GM18870 (cell line): ENCODE data around the gene OSBPL8.

Experiments
- ATAC-seq: cut with Tn5 transposase; IDR thresholded peaks from one replicate; pipeline ENCODE4 v1.9.1; 2021; ENCODE audit warnings: moderate library complexity; ENCODE audit not compliant: unreplicated experiment

OSBPL8 gene

GRCh38 chr12:76559400-76560085 lies at the start of gene OSBPL8:
OSBPL8 (minus strand) TSS chr12:76559771; CDS start chr12:76487551, 72,220 bp downstream.
- peak; percentile 59 for ATAC-seq

DNA sequence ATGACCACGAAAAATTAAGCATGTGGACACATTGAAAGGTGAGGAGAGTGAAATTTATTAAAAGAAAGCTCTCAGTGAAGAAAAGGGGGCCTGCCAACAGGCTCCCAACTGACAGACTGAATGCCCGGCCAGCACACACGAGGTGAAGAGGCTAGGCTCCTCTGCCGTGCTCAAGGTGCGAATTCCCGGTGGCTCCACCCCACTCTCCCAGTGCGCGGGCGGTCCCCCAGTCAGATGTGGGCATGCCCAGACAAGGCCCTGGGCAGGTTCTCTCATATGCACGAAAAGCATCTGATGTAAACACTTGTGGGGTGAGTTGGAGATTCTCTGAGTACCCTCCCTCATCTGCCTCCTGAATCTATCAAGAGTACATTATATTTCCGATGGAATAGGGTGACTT lies 48.5 kb upstream of the OSBPL8 start:
- no peak for ATAC-seq

DNA sequence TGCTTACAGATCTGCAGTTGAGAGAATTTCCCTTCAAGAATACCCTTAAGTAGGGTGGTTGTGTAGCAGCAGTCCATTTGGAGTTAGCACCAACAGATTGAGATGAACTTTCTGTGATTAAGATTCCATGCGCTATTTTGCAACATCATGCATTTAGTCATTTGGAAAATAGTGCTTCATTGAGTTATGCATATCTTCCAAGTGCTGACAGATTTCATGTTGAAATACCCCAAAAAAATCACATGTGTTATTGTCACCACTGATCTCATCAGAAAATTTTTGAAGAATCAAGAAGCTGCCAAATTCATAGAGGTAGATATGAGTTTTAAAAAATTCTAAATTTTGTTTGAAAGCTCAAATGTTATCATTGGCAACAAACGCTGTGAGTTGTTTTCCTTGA lies 35.5 kb upstream of the OSBPL8 start:
- ATAC-seq: no peak

- no peak for ATAC-seq
Measured at GRCh38 chr12:76591476-76591875, 31.9 kb upstream of the OSBPL8 start.

GRCh38 chr12:76590131-76590530 lies 30.6 kb upstream of the OSBPL8 start:
- ATAC-seq: no peak

DNA sequence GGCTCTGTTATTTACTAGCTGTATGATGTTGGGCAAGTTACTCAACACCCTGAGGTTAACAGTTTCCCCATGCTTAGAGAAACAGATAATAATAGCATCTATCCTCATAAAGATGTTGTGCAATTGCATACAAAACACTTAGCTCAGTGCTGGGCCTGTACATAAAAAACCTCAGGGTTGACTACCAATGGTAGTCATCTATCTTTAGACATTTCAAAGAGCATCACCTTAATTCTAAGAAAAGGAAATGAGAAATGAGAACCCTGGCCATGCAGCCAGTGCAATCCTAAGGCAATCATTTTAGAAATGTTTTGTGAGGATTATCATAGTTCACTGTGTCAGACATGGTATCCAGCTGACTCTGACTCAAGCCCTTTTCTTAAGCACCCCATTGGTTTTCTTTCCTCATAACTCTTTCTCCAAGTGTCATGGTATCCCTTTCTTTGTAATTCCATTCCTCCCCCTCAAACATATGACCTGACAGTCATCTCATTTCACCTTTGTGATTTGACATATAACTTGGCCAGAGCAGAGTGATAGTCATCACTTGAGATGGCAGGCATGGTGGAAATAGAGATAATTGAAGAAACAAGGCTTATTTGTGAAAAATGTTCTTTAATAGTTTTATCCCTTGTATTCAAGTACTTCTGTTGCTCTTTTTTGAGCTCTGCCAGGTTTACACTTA lies 29.5 kb upstream of the OSBPL8 start:
- ATAC-seq: no peak

DNA sequence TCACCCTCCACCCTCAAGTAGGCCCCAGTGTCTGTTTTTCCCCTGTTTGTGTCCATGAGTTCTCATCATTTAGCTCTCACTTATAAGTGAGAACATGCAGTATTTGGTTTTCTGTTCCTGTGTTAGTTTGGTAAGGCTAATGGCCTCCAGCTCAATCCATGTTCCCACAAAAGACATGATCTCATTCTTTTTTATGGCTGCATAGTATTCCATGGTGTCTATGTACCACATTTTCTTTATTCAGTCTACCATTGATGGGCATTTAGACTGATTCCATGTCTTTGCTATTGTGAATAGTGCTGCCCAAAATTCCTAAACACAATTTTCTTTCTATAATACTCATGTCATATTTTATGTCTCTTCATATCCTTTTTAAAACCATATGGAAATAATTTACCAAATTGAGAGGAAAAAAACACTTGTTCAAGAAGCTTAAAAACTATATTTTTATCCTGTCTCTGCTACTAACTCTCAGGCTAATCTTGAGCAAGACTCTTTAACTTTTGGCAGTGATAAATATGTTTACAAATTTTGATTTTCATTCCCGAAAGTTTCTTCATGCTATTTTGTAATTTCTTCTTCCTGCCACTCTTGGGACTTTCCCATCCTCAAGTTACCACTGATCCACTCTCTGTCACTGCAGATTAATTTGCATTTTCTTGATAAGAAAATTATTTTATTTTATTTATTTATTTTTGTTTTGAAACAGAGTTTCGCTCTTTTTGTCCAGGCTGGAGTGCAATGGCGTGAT lies 28.0 kb upstream of the OSBPL8 start:
- no peak for ATAC-seq

DNA sequence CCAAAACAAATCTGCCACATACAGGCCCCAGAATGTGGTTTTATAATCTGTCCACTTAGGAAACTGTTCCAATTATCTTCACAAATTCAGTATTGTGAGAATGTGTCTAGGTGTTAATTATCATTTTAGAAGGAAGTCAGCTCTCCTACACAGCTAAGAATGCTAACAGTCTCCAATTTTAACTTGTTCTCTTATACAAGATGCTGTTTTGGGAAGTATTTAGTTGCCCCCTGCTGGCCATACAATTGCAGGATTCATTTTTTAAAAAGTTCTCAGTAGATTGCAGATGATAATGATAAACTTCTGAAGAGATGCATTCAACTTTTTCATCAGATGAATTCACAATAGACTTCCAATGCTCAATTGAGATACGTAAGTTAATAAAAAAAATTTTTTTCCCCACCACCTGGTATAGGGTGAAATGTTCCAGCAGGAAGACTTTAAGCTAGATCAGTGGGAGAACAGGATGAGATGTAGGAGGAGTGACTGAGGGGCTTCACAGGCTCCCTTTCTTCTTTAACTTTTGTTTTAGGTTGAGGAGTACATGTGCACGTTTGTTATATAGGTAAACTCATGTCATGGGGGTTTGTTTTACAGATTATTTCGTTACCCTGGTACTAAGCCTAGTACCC lies 27.3 kb upstream of the OSBPL8 start:
- ATAC-seq: peak; percentile 76

GRCh38 chr12:76583301-76583700 lies 23.7 kb upstream of the OSBPL8 start:
- no peak for ATAC-seq

DNA sequence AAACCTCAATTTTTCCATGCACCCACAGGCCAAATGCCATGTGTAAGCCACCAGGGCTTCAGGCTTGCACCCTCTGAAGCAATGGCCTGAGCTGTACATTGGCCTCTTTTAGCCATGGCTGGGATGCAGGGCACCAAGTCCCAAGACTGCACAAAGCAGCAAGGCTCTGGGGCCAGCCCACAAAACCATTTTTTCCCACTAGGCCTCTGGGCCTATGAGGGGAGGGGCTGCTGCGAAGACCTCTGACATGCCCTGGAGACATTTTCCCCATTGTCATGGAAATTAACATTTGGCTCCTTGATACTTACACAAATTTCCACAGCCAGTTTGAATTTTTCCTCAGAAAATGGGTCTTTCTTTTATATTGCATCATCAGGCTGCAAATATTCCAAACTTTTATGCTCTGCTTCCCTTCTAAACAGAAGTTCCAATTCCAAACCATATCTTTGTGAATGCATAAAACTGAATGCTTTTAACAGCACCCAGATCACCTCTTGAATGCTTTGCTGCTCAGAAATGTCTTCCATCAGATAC lies 14.3 kb upstream of the OSBPL8 start:
- no peak for ATAC-seq

GRCh38 chr12:76571256-76571655 lies 11.7 kb upstream of the OSBPL8 start:
- no peak for ATAC-seq

DNA sequence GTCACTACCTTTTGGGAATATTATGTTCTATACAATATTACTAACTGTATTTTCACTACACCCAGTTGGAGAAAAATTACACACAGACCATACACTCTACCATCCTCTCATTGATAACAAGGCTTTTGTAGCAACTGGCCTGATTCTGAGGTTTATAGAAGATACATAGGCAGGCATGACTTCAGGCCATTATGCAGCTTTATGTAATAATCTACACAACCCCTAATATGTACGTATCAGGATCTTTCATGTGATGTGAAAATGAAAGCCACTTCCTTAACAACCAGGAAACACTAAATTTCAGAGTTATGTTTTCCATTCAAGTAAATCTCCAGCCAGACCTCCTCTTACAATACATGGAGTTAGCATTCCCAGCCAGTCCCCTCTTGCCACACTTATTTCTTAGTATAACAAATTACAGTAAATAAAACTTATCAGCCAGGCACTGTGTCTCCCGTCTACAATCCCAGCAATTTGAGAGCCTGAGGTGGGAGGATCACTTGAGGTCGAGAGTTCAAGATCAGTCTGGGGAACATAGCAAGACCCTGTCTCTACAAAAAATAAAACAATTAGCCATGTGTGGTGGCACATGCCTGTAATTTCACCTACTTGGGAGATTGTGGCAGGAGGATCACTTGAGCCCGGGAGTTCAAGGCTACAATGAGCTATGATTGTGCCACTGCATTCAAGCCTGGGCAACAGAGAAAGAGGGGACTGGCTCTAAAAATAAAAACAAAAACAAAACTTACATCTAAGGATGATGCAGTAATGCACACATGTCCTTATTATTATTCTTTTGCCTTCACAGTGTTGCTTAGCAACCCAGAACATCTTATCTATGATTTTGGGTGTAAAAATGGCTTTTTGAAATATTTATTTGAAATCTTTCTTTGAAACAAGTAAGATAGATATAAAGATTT lies 10.4 kb upstream of the OSBPL8 start:
- no peak for ATAC-seq

DNA sequence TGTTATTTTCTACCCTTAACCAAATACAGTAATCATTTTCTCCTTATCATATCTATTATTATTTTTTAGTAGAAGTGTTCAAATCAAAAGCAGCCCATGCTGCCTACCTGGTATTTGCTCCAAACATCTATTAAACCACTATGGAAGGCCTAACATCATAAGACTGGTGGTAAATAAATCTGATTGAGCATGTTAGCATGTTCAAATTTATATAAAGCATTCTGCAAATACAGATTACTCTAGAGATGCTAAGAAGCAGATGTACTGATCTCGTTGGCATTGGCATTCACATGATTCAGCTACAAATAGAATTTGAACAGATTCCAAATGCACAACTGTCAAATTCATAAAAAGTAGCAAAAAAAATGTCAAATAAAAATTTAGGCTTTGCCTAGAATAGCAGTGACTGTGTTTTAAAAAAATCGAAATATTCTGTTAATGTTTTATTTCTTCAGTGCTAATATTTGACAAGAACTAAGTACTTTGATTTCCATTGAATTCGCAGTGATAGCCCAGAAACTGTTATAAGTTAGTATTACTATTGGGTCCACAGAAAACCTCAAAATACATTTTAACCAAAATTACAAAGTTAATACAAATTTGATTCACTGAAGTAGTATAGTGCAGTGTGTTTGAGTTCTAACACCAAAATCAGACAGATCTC lies 9.4 kb upstream of the OSBPL8 start:
- ATAC-seq: no peak

GRCh38 chr12:76568130-76568529 lies 8.6 kb upstream of the OSBPL8 start:
- ATAC-seq: no peak

DNA sequence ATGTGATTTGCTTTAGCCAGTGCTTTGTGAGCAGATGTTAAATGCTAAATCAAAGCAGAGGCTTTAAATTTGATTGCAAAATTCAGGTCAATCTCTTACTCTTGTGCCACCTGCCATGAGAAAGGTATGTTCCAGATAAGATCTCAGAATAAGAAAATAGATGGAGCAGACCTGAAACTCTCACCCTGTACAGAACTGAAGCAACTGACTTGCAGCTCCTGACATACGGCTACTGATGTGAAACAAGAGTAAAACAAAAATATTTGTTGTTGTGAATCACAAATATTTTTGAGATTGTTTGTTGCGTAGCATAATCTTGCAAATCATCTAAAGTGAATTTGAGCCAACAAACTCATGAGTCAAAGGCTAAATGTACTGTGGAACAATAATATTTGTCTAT lies 3.5 kb upstream of the OSBPL8 start:
- no peak for ATAC-seq

DNA sequence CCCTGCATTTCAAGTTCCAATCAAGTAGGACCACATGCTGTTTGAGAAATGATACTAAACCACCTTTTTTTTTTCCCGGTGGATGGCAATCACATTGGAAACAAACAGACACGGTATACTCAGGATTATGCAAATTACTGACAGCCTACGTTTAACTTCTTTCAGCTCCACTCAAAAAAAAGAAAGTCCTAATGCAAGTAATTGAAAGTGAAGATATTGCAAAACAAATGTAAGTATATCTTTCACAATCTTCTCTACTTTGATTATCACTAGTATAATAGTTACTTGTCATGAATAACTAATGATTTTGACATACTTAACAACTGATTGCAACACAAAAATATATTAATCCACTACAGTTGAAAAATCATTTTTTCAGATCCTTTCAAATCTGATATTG lies 2.6 kb upstream of the OSBPL8 start:
- ATAC-seq: no peak

DNA sequence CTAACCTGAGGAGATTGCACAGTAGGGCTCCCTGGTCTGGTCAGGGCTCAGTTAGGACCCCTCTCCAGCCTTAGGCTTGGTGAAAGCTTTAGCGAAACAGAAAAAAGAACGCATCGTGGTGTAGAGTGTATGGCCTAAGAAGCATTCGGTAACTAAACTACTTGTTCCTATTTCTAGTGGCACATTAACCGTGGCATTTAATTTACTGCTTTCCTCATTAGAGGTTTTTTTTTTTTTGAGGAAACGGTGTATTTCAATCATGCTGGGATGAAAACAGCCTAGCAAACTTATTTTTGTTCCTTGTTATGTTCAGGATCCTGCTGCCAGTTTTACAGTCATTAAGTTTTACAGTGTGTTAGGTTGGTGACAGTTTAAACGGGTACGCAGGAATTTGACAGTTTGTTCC lies 518 bp upstream of the OSBPL8 start:
- ATAC-seq: peak; percentile 46

GRCh38 chr12:76558684-76559399 lies 729 bp downstream of the OSBPL8 start:
- peak; percentile 42 for ATAC-seq

- ATAC-seq: no peak
Measured at GRCh38 chr12:76556368-76556767, 3.2 kb downstream of the OSBPL8 start.
